Nasal cavity respiratory epithelium epithelial cell of viscerocranial mucosa (primary cell): ENCODE data around the gene STX5. TPM values are rescaled to one million over a fixed set of nuclear protein-coding genes. Genes with fewer than 3 reads are reported as not detected.

ENCODE experiments used
- total RNA-seq: library from RNA; depleted of rRNA; stranded (reverse); fragments of >200 nt; gene quantifications from 2 replicates; pipeline ENCODE4 v1.2.3, GENCODE V29; 2014

STX5 gene
- 29.7 and 47.2 TPM in 2 replicates for total RNA-seq

GRCh38 chr11:62831520-62832335 is at the start of gene STX5:
STX5 (minus strand) TSS chr11:62832051; CDS start chr11:62831243, 808 bp downstream.

GRCh38 chr11:62880803-62881578 is 49.1 kb upstream of the STX5 start, which contains the start of gene SLC3A2:
SLC3A2 (plus strand) TSS chr11:62880896; CDS start chr11:62881024, 128 bp downstream.

GRCh38 chr11:62839050-62839945 is 7.4 kb upstream of the STX5 start, which contains the start of gene WDR74:
WDR74 (minus strand) TSS chr11:62839590; CDS start chr11:62839570, 20 bp downstream.

GRCh38 chr11:62832336-62833234 is 734 bp upstream of the STX5 start, which contains the start of gene TEX54:
TEX54 (minus strand) TSS chr11:62832841.

GRCh38 chr11:62805076-62805892 is 26.6 kb downstream of the STX5 start, which contains the start of gene NXF1:
NXF1 (minus strand) TSS chr11:62805440; CDS start chr11:62805356, 84 bp downstream.

GRCh38 chr11:62791501-62792201 is 40.2 kb downstream of the STX5 start, which contains the start of gene TMEM223:
TMEM223 (minus strand) TSS chr11:62792006; CDS start chr11:62791994, 12 bp downstream.

GRCh38 chr11:62787005-62787759 is 44.7 kb downstream of the STX5 start, which contains the start of gene TMEM179B:
TMEM179B (plus strand) TSS chr11:62787402; CDS start chr11:62787432, 30 bp downstream.

GRCh38 chr11:62771144-62772021 is 60.5 kb downstream of the STX5 start, which contains the start of gene TAF6L:
TAF6L (plus strand) TSS chr11:62771396; CDS start chr11:62775784, 4,388 bp downstream.

Other genes with a start within 250 kb of the STX5 start
- 9.1 and 11.3 TPM in 2 replicates for gene TUT1, start 240.5 kb downstream of the STX5 start, total RNA-seq
- gene MTA2, start 230.2 kb downstream of the STX5 start, total RNA-seq, result 183 and 215 TPM in 2 replicates
- 7.9 and 16.2 TPM in 2 replicates for gene EML3, start 219.3 kb downstream of the STX5 start, total RNA-seq
- gene ROM1, start 218.8 kb downstream of the STX5 start, total RNA-seq, result 1.7 and 1.9 TPM in 2 replicates
- gene B3GAT3, start 210.1 kb downstream of the STX5 start, total RNA-seq, result 24.9 and 33.7 TPM in 2 replicates
- gene GANAB, start 185.4 kb downstream of the STX5 start, total RNA-seq, result 195 and 220 TPM in 2 replicates
- gene INTS5, start 178.7 kb downstream of the STX5 start, total RNA-seq, result 23.6 and 29.2 TPM in 2 replicates
- gene C11orf98, start 166.8 kb downstream of the STX5 start, total RNA-seq, result 21.0 and 61.2 TPM in 2 replicates
- gene CSKMT, start 166.7 kb downstream of the STX5 start, total RNA-seq, result 5.1 and 14.0 TPM in 2 replicates
- 10.8 and 22.6 TPM in 2 replicates for gene UQCC3, start 160.4 kb downstream of the STX5 start, total RNA-seq
- 1.4 and 1.9 TPM in 2 replicates for gene LBHD1, start 159.8 kb downstream of the STX5 start, total RNA-seq
- gene UBXN1, start 153.0 kb downstream of the STX5 start, total RNA-seq, result 139 and 221 TPM in 2 replicates
- 0.14 and 1.4 TPM in 2 replicates for gene LRRN4CL, start 142.5 kb downstream of the STX5 start, total RNA-seq
- gene BSCL2, start 124.6 kb downstream of the STX5 start, total RNA-seq, result 18.1 and 22.0 TPM in 2 replicates
- gene GNG3, start 124.4 kb downstream of the STX5 start, total RNA-seq, result not detected in 2 replicates
- 11.6 and 20.6 TPM in 2 replicates for gene HNRNPUL2, start 104.6 kb downstream of the STX5 start, total RNA-seq
- gene TTC9C, start 103.6 kb downstream of the STX5 start, total RNA-seq, result 18.1 and 31.4 TPM in 2 replicates
- gene ZBTB3, start 77.9 kb downstream of the STX5 start, total RNA-seq, result 9.2 and 13.0 TPM in 2 replicates
- 55.4 and 87.8 TPM in 2 replicates for gene POLR2G, start 70.5 kb downstream of the STX5 start, total RNA-seq
- gene TAF6L, start 60.7 kb downstream of the STX5 start, total RNA-seq, result 19.1 and 21.2 TPM in 2 replicates
- gene TMEM179B, start 44.6 kb downstream of the STX5 start, total RNA-seq, result 24.3 and 35.5 TPM in 2 replicates
- gene TMEM223, start 40.0 kb downstream of the STX5 start, total RNA-seq, result 10.5 and 17.1 TPM in 2 replicates
- 14.0 and 37.4 TPM in 2 replicates for gene NXF1, start 26.6 kb downstream of the STX5 start, total RNA-seq
- gene TEX54, start 790 bp upstream of the STX5 start, total RNA-seq, result not detected in 2 replicates
- gene WDR74, start 7.5 kb upstream of the STX5 start, total RNA-seq, result 68.5 and 89.2 TPM in 2 replicates
- gene SLC3A2, start 48.8 kb upstream of the STX5 start, total RNA-seq, result 692 and 1,787 TPM in 2 replicates
- not detected in 2 replicates for gene CHRM1, start 89.3 kb upstream of the STX5 start, total RNA-seq
- not detected in 2 replicates for gene SLC22A6, start 152.9 kb upstream of the STX5 start, total RNA-seq
- not detected in 2 replicates for gene SLC22A8, start 183.8 kb upstream of the STX5 start, total RNA-seq